Measurements from ENCODE around the gene IMPA2. TPM values are rescaled to one million over a fixed set of nuclear protein-coding genes. Genes with fewer than 3 reads are reported as not detected.

IMPA2 gene
- polyA plus RNA-seq, 1 experiment, result 12.8 TPM

GRCh38 chr18:12021077-12021476 lies 39.8 kb downstream of the IMPA2 start:
- Histone ChIP-seq H3K9me3 (ENCODE audit: control insufficient read depth, insufficient read depth, low read length) (no peaks in the 10 kb centered on the region), H3K27ac (ENCODE audit: low read depth, low read length) (no peak overlapping the region), H3K4me3 (ENCODE audit: low read depth, low read length) (no peak overlapping the region), H3K27me3 (ENCODE audit: control insufficient read depth, insufficient read depth, low read length) (no peaks in the 10 kb centered on the region)
- TF ChIP-seq, protein P1, sequence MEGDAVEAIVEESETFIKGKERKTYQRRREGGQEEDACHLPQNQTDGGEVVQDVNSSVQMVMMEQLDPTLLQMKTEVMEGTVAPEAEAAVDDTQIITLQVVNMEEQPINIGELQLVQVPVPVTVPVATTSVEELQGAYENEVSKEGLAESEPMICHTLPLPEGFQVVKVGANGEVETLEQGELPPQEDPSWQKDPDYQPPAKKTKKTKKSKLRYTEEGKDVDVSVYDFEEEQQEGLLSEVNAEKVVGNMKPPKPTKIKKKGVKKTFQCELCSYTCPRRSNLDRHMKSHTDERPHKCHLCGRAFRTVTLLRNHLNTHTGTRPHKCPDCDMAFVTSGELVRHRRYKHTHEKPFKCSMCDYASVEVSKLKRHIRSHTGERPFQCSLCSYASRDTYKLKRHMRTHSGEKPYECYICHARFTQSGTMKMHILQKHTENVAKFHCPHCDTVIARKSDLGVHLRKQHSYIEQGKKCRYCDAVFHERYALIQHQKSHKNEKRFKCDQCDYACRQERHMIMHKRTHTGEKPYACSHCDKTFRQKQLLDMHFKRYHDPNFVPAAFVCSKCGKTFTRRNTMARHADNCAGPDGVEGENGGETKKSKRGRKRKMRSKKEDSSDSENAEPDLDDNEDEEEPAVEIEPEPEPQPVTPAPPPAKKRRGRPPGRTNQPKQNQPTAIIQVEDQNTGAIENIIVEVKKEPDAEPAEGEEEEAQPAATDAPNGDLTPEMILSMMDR (IDR thresholded peaks at IDR 0.05; ENCODE audit: low read depth, low read length), result no peak
- ChIA-PET CTCF (interaction anchor here (0.8 to 2.3 kb wide), 4 partner anchors 18 to 288 kb away, joined by 3 to 8 read pairs (median 4); no protein-coding TSS in a partner anchor), POLR2A (no interaction called here)
- no peak for DNase-seq (ENCODE audit: low read depth, low spot score)

GRCh38 chr18:12021596-12021995 lies 40.3 kb downstream of the IMPA2 start:
- no peaks in the 10 kb centered on the region; the same call in 1 of the 2 replicates for H3K9me3 ChIP-seq (ENCODE audit: control insufficient read depth, insufficient read depth, low read length)
- POLR2A ChIA-PET, result no interaction called here
- TF ChIP-seq, protein P1 (IDR thresholded peaks at IDR 0.05; ENCODE audit: low read depth, low read length), result no peak
- CTCF ChIA-PET, result interaction anchor here (0.8 to 2.3 kb wide), 4 partner anchors 18 to 288 kb away, joined by 3 to 8 read pairs (median 4); no protein-coding TSS in a partner anchor
- H3K27me3 ChIP-seq (ENCODE audit: control insufficient read depth, insufficient read depth, low read length), result no peaks in the 10 kb centered on the region
- no peak overlapping the region for H3K4me3 ChIP-seq (ENCODE audit: low read depth, low read length)
- no peak for DNase-seq (ENCODE audit: low read depth, low spot score)
- H3K27ac ChIP-seq (ENCODE audit: low read depth, low read length), result no peak overlapping the region

- DNase-seq (ENCODE audit: low read depth, low spot score), result no peak
- H3K27ac ChIP-seq (ENCODE audit: low read depth, low read length), result no peak overlapping the region
- no peaks in the 10 kb centered on the region for H3K27me3 ChIP-seq (ENCODE audit: control insufficient read depth, insufficient read depth, low read length)
- no peaks in the 10 kb centered on the region; the same call in 1 of the 2 replicates for H3K9me3 ChIP-seq (ENCODE audit: control insufficient read depth, insufficient read depth, low read length)
- TF ChIP-seq, protein P1 (IDR thresholded peaks at IDR 0.05; ENCODE audit: low read depth, low read length), result no peak
- ChIA-PET POLR2A (interaction anchor here (0.6 kb wide), 2 partner anchors 86 to 217 kb away, joined by 3 read pairs; no protein-coding TSS in a partner anchor), CTCF (interaction anchor here (1.0 kb wide), 1 partner anchor 28 kb away, joined by 3 read pairs; no protein-coding TSS in a partner anchor)
- no peak overlapping the region for H3K4me3 ChIP-seq (ENCODE audit: low read depth, low read length)
Observed at GRCh38 chr18:12023375-12023774, 42.1 kb downstream of the IMPA2 start.

DNA sequence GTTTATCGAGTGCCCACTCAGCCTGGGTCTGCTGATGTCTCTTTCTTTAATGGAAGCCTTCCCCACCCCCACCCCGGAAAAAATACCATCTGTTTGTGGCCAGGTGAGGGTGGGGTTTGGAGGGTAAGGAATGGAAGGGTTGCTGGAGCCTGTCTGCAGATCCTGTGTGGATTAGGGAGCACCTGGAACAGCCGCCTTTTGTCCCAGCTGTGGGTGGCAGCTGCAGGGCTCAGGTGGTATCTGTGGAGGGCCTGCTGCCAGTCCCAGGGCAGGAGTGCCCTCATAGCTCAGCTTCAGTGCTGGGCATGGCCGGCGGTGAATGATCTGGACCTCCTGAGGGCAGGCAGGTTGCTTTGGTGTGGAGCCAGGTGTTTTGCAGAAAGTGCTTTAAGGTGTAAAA lies 45.3 kb downstream of the IMPA2 start:
- no peak overlapping the region for H3K27ac ChIP-seq (ENCODE audit: low read depth, low read length)
- no peaks in the 10 kb centered on the region; the same call in 1 of the 2 replicates for H3K9me3 ChIP-seq (ENCODE audit: control insufficient read depth, insufficient read depth, low read length)
- POLR2A ChIA-PET, result no interaction called here
- H3K27me3 ChIP-seq (ENCODE audit: control insufficient read depth, insufficient read depth, low read length), result no peaks in the 10 kb centered on the region
- H3K4me3 ChIP-seq (ENCODE audit: low read depth, low read length), result no peak overlapping the region
- DNase-seq (ENCODE audit: low read depth, low spot score), result no peak
- CTCF ChIA-PET, result interaction anchor here (0.7 to 0.9 kb wide), 2 partner anchors 88 to 89 kb away, joined by 3 to 12 read pairs; no protein-coding TSS in a partner anchor
- TF ChIP-seq, protein P1 (IDR thresholded peaks at IDR 0.05; ENCODE audit: low read depth, low read length), result no peak

DNA sequence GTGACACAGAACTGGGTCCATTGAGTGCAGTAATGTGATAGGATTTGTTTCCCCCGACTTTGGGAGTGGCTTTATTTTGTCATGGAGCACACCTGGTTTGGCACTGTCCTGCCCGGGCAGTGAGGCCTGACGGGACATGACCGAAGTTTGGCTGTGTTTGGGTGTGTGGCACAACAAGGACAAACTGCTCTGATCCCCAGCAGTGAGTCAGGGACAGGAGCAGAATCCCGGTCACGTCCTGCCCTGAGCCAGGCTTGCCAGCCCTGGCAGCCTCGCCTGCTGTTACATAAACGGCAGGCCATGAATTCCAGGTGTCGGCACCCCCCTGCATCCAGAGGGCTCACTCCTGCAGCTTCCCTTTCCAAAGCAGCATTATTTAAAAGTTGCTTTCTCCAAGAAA lies 45.7 kb downstream of the IMPA2 start:
- POLR2A ChIA-PET, result no interaction called here

More for the DNA sequence above, 45.7 kb downstream of the IMPA2 start:
- Histone ChIP-seq H3K27ac (ENCODE audit: low read depth, low read length) (no peak overlapping the region), H3K4me3 (ENCODE audit: low read depth, low read length) (no peak overlapping the region), H3K27me3 (ENCODE audit: control insufficient read depth, insufficient read depth, low read length) (no peaks in the 10 kb centered on the region), H3K9me3 (ENCODE audit: control insufficient read depth, insufficient read depth, low read length) (no peaks in the 10 kb centered on the region; the same call in 1 of the 2 replicates)
- CTCF ChIA-PET, result interaction anchor here (0.7 to 0.9 kb wide), 2 partner anchors 89 to 90 kb away, joined by 3 to 12 read pairs; no protein-coding TSS in a partner anchor
- no peak for DNase-seq (ENCODE audit: low read depth, low spot score)
- TF ChIP-seq, protein P1 (IDR thresholded peaks at IDR 0.05; ENCODE audit: low read depth, low read length), result no peak

Measured in AG04450 (cell line).